HFF-Myc (cell line): ENCODE data around the gene THRA.
A peak's percentile ranks its signal among the peaks of the same experiment; 100 is the strongest.

Experiments
- DNase-seq: peaks from one replicate; pipeline ENCODE4 v3.0.0-alpha.2; 2011; ENCODE audit warnings: low read depth; ENCODE audit errors: extremely low read depth
- H3K4me3 ChIP-seq: replicated peaks from 2 replicates; pipeline ENCODE4 v1.5.1; 2011; ENCODE audit warnings: low read depth, mild to moderate bottlenecking, control low read depth, low read length
- CTCF ChIP-seq: IDR thresholded peaks from 2 replicates; pipeline ENCODE4 v1.5.1; 2012; ENCODE audit warnings: mild to moderate bottlenecking, low read depth, low read length, control low read depth; ENCODE audit errors: missing control alignments

Gene THRA

GRCh38 chr17:40038882-40039513 lies 23.8 kb upstream of the THRA start:
- H3K4me3 ChIP-seq: no peak overlapping the region
- peak; percentile 72 for DNase-seq
- peak; percentile 85 for TF ChIP-seq CTCF

GRCh38 chr17:40041196-40041595 lies 21.6 kb upstream of the THRA start:
- DNase-seq: no peak
- TF ChIP-seq CTCF: no peak
- H3K4me3 ChIP-seq: no peak overlapping the region

GRCh38 chr17:40056379-40057015 lies 6.3 kb upstream of the THRA start:
- TF ChIP-seq CTCF: no peak
- H3K4me3 ChIP-seq: no peak overlapping the region
- DNase-seq: no peak

- no peak for DNase-seq
- no peak for TF ChIP-seq CTCF
- H3K4me3 ChIP-seq: no peak overlapping the region
Measured at GRCh38 chr17:40058186-40058784, 4.5 kb upstream of the THRA start.

DNA sequence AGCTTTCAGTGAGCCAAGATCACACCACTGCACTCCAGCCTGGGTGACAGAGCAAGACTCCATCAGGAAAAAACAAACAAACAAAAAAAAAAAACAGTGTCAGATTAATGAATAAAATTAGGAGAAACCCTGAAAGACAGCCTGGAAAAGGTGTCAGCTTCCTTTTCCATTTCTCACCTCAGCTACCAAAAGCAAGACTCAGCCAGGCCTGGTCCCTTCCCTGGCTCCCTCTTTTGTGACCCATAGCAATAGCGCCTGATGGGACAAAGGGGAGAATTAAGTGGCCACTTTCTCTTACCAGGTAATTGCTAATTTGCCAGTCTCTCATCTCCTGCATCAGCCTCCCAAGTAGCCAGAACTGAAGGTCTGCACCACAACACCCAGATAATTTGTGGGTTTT lies 3.9 kb upstream of the THRA start:
- TF ChIP-seq CTCF: no peak
- DNase-seq: no peak
- no peak overlapping the region for H3K4me3 ChIP-seq

DNA sequence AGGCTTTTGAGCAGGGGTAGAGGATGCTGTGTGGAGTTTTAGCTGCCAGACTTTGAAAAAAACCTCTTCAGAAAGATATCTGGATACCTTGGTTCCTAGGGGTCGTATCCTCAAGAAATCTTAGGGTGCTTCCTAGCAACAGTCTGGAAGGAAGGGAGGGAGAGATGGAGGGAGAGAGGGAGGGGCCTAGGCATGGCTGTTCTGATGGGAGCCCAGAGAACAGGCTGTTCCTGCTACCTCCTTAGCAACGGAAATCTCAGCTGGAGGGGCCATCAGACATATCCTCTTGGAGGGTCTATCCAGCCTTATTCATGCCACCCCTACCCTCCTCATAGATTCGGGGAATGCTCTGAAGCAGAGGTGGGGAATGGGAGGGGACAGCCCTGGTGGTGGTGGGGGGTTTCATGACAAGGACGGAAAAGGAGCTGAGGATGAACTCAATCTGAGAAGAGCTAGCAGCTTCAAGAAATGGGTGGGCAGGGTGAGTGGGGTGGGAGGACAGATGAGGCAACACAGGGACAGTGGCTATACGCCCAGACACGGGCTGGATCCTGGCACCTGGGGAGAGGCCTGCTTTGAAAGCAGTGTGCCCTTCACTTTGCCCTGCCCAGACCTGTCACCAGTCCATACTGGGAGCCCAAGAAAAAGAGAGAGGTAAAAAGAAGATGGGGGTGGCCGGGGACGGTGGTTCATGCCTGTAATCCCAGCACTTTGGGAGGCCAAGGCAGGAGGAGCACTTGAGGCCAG lies 2.9 kb upstream of the THRA start:
- H3K4me3 ChIP-seq: no peak overlapping the region
- no peak for TF ChIP-seq CTCF
- DNase-seq: no peak
